IPS-NIHi11 (cell line): Measurements from ENCODE around the gene ANKRD39.
"Not testable (repeated sequence)": the region's sequence is repeated elsewhere in the genome, so short reads cannot be mapped to it uniquely, and the experiment has no call there.

ENCODE experiments used
- DNase-seq: peaks from one replicate; pipeline ENCODE4 v3.0.0; 2012; ENCODE audit warnings: mixed read lengths, low spot score

The ANKRD39 gene

DNA sequence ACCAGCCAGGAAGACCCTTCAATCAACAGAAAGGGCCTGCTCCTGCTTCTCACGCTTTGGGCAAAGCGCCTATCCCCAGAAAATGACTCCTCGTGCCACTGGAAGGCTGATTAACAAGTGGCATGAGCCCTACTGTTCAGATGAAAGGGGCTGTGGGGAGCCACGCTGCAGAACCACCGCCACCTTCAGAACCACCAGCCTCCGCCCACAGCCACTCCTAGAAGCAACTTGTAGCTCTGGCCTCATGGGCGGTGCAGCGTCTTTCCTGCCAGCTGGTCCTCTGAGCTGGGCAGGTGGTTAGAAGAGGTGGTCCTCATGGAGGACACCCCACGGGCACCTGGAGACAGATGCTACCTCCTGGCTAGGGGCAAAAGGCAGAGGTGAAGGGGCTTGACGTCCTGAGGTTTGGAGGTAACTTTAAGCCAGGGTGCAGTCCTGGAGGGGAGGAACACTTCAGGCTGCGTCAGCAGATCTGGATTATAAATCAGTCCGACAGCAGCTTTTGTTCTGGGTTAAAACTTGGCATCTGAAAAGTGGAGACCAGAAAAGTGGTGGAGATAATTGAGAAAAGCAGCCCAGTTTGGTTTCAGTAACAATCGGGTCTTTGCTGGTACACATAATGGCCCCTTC, 12.9 kb upstream of the ANKRD39 start:
- DNase-seq: no peak

DNA sequence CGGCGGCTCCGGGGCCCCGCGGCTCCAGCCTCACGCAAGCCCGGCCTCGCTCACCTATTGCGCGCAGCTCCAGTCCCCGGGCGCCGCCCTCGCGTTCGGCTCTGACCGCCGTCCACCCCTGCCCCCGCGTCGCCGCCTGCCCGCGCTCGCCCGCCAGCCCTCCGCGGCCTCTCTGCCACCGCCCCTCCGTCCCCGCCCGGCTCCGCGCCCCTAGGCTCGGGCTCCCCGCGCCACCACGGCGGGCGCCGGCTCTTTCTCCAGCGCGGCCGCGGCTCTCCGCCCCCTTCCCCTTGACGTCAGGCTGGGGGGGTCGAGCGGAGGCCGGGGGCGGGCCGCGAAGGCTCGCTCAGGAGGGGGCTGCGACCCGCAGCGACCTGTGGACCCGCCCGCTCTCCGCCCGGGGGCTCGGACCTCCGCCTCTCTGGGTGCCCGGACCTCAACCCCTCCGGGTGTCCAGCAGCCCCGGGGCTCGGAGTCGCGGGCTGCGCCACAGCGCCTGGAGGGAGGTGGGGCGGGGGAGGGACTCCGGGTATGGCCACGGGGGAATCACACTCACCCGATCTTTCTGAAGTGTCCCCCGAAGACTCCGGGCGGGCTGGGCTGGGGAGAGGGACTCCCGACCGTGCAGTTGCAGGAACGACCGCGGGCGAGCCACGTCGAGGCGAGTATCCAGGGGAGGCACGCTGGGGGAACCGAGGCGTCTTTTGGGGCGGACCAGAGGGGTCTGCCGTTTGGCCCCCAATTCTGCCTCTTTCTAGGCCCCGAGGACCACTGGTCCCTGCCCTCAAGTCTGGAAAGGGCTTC, 12.2 kb upstream of the ANKRD39 start, which contains the start of gene SEMA4C:
Gene SEMA4C, minus strand, starts transcription at position 259 of the 804 bp plus-strand sequence. CDS start 2,194 bp downstream, outside the sequence.
- DNase-seq: no peak

DNA sequence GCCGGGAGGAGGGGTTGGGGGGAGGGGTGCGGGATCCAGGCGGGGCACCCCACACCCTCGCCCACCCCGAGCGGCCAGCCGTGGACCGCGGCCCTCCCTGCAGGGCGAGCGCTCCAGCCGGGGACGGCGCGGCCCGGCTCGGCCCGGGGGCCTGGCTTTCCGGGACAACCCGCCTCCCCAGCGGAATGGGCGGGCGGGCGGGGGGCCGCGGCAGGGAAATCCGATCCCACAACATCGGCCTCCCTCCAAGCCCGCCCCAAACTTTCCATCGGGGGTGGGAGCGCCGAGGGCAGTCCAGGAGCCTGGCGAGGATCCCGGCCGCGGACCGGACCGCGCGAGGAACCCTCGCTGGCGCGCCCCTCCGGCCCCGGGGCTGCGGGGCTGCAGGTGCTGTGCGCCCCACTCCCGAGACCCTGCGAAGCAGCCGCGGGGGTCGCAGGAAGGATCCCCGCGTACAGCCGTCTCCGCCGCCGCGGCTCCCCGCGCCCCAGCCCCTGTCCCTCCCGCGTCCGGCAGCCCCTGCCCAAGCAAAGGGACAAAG, 11.5 kb upstream of the ANKRD39 start:
- peak; percentile 81 for DNase-seq

DNA sequence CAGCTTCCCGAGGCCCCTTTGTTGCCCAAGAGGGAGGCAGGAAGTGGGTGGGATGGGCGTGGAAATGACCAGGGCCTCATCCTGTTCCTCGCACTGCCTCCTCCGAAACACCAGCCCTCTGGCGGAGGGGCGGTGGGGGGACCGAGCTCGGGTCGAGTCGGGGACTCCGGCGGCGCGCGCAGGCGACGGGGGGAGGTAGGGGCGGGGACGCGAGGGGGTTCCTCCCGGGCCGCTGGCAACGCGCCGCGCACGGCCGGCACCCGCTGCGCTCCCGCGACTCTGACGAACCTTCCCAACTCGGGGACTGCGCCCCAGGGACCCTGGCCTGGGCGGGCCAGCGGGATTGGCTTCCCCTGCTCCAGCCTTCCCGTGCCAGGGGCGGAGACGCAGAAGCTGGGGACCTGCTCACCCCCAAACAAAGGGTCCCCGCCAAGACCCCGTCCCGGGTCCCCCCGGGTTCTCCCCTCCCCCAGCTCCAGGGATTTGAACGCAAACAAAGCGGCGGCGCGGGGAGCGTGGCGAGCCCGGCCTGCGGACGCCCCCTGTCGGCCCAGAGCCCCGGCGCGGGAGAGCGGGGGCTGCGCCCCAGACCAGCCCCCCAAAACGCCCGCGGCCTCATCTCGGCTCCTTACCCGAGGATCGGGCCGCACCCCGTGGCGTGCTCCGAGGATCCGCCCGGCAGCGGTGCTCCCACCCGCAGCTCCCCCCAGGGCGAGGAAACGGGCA, 10.9 kb upstream of the ANKRD39 start:
- DNase-seq: peak; percentile 90

DNA sequence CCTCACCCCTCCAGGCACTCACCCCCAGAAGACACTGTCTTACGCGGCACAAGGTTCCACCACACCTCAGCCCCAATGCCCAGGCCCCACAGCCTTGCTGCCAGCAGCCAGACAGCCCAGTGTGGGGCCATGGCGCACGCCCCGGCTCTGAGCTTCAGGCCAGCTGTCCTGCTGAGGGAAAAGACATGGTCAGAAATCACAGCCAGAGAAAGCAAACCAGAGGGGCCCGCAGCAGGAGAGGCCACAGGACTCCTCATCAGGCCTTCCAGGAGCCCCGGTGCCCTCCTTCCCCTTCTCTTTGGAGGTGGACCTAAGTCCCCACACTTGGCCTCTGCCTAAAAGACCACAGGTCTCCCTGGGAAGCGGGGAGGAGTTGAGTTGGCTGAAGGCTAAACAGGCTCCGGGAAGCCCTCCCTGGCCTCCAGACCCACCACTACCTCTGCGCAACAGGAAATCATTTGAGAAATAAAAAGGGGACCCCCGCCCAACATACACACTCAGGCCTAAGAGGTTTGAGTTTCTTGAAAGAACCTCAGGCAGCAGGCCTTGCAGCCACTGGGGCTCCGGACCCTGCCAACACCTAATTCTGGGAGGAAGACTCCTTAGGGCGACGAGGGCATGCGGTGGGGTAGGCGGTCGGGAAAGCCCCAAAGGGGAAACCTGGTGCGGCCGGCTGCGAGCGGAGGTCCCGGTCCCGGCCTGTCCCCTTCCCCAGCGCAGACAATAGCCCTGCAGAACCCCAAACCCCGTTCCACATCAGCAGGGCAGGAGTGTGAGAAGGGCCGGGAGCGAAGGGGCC, 10.1 kb upstream of the ANKRD39 start:
- DNase-seq: no peak

DNA sequence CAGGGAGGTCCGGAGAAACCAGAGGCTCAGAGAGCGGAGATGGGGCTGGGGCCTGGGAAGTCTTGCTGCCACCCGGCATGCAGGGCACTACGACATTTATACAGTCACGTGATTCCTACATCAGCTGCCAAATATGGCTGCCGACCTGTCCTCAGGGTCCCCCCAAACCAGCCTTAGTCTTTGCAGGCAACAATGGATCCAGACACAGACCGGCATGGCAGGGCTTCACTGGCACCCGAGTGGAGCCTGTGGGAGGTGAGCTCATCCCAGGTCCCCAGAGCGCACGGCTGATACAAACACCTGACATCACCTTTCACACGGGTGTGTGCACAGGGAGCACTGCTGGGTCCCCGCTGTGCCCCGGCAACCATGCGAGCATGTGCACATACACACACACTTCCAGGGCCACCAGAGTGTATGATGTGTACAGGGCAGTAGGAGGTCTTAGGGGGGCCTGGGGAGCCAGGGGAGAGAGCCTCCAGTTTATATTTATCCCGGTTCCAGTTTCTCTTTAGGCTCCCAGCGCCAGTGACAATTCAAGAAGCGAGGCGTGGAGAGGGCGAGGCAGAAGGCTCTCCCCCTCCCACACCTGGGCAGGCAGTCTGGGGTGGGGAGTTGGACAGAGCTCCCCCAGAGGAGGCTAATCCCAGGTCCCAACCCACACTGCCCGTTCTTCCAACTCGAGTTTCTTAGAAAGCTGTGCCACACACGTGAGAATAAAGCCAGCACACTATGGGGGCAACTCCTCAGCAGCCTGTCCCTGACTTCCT, 9.4 kb upstream of the ANKRD39 start:
- DNase-seq: no peak

DNA sequence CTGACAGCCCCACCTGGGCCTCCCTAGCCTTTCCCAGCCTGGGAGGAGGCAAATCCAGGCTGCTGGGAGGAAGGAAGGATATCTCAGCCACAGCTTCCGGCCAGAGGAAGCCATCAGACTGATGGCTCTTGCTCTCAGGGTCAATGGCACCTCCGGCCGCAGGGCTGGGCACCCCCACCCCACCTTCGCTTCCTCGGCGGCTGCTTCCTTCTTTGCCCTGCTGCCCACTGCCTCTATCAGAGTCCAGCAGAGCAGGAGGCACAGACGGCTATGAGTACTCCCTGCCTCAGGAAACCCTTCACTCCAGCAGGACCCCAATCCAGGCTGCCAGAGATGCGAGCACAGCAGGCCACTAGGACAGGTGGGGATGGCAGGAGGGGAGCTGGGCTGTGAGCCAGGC, 8.8 kb upstream of the ANKRD39 start:
- no peak for DNase-seq

DNA sequence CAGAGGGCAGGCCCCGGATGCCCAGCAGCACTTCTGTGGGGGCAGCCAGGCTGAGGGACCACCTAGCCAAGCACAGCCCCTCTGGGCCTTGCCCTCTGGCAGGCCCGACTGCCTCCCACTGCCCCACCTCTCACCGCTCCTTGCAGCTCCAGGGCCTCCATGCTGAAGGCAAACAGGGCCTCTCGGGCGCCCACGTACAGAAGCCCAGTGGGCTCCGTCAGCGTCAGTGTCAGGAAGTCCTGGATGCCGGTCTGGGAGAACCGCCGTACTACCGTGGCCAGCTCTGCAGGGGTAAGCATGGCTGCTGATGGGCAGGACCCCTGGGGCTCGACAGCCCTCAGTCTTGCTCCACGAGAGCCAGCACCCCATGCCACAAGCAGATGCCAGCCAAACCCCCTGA, 8.3 kb upstream of the ANKRD39 start:
- DNase-seq: no peak

DNA sequence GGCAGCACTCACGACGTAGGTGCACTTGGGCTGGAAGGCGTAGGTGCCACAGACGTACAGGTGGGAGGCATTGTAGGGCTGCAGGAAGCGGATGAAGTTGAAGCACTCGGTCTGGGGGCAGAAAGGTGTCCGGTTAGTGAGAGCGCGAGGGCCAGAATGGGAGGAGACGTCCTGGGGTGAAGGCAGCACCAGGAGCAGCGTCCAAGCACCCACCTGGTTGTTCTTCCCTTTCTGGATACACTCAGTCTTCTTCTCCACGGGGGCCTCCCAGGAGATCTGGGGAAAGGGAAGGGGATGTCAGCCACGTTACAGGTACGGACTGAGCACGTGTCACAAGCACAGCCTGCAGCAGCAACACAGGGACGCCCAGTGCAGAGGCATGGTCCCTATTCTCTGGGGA, 7.8 kb upstream of the ANKRD39 start:
- DNase-seq: no peak

DNA sequence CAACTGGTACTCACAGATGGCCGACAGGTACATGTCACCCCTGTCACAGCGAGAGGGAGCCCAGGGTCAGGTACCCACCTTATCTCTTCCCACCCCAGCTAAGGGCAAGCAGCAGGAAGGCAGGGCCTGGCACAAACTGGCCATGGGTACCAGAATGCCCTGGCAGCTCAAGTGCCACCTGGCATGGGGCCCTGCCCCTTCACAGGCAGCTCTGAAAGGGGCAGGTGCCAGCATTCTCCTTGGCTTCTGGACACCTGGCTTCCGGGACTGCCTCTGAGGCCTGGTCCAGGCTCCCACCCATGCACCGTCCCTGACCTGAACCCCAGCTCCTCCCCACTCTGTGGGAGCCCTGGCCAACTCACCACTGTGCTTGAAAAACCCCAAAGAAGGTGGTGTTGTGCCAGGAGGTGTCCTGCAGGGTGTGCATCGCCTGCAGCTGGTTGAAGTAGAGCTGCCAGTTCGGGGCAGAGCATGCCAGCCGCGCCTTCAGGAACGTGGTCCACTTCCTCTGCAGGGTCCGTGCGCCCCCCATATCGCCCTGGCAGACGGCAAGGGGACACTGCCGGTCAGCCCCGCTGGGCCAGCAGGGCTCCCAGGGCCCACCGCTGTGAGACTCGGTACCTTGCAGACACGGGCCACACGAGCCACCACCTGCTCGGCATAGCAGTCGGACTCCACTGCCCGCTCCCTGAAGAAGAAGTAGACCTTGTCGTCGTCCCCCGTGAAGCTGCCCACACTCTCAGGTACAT, 6.7 kb upstream of the ANKRD39 start:
- no peak for DNase-seq

DNA sequence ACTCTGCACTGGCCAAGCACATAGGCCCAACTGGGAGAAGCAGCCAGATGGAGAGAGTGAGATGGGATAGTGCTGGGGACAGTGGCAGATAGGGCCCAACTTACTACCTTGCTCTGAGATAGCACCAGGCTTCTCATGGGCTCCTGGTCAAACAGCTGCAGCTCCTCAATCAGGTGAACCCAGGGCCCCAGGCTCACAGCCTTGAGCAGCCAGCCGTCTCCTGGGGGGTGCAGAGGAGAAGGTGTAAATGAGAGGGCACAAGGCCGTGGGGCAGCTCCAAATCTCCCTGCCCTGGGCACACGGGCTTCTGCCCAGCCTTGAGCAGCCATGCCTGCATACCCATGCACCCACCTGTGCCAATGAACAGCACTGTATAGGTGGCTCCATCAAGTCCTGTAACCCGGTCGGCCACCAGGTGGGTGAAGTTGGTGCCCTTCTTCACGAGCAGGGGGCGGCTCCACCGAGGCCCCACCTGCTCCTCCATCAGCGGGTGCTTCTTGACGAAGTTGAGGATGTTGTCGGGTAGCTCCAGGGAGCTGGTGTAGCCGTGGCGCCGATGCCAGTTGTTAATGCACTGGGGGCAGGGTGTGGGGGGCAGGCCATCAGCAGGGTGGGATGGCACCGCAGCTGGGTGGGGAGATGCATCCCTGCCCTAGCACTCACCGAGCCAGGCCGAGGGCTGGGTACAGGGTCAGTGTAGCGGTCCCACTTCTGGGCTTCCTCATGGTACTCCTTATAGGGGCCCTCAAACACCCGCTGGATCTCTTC, 5.9 kb upstream of the ANKRD39 start:
- no peak for DNase-seq

DNA sequence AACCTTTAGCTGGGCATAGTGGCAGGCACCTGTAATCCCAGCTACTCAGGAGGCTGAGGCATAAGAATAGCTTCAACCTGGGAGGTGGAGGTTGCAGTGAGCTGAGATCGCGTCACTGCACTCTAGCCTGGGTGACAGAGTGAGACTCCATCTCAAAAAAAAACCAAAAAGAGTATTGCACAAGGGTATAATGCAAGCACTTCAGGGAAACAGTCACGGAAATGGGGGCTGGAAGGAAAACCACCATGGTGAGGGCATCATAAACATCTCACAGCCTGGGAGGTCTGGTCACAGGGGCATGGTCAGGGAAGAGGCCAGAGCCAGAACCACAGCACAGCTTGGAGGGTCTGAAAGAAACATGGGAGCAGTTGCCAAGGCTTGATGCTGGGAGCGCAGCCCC, 5.2 kb upstream of the ANKRD39 start:
- not testable (repeated sequence) for DNase-seq

DNA sequence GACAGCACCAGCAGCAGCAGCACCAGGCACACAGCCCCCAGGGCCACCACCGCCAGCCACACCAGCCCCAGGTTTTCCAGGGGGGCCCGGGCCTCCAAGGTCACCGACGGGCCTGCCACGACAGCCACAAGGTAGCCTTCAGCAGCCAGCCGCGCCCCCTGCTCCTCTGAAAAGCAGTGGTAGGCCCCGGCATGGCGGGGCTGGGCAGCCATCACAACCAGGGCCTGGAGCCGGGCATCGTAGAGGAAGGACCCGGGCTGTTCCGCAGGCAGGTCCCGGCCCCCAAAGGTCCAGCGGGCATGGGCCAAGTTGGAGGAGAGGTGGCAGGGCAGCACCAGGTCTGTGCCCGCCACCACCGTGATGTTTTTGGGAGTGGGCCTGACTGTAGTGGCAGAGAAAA, 3.3 kb upstream of the ANKRD39 start:
- DNase-seq: no peak

DNA sequence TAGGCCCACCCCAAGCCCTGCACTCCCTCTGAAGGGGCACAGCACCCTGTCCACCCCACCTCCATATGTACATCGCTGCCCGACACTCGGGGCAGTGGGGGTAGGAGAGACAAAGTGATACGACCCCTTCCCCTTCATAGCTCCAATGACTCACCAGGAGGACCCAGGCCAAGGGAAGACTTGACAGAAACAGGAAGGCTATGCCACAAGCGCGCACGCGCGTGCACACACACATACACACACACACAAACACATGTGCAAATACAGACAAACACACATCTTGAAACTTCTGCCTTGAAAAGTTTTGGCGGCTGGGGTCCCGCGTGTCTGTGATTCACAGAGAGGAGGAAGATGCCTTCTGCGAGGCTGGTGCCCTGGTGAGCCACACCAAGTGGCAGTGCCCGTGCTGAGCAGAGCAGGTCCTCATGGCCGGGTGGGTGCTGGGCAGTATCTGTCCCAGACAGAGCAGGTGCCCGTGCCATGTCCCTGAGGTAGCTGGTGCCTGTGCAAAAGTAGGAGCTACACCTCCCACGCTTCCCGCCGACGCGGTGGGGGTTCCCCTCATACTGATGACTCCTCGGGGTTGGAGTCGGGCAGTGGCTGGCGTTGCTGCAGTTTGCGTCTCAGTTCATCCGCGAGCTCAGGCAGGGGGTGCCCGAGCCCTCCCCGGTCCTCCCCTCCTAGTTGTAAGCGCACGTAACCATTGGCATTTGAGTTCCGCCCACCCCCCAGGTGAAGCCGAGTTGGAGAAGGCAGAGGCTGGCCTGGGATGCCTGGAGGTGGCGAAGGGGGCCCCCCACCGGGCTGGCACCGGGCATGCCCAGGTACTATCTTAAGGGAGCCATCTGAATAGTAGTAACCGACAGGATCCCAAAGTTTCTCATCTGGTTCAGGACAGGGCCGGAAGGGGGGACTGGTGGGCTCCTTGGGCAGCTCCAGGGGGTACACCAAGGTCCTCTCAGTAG, 2.5 kb upstream of the ANKRD39 start:
- DNase-seq: no peak

DNA sequence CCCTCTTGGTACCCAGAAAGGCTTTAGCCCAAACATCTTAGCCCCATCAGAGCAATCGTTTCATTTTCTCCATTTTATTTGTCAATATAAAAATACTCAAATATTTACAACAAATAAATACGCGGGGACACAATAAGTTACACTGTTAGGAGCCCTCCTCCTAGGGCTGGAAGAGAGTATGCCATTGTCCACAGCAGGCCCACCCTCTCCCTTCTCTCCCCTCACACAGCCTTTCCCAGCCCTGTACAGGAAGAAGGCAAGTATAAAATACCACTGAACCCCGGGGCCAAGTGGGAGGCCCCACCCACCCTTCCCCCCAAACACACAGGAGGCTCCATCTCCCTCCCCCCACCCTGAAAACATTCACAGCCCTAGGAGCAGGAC, 1.9 kb upstream of the ANKRD39 start:
- DNase-seq: no peak

DNA sequence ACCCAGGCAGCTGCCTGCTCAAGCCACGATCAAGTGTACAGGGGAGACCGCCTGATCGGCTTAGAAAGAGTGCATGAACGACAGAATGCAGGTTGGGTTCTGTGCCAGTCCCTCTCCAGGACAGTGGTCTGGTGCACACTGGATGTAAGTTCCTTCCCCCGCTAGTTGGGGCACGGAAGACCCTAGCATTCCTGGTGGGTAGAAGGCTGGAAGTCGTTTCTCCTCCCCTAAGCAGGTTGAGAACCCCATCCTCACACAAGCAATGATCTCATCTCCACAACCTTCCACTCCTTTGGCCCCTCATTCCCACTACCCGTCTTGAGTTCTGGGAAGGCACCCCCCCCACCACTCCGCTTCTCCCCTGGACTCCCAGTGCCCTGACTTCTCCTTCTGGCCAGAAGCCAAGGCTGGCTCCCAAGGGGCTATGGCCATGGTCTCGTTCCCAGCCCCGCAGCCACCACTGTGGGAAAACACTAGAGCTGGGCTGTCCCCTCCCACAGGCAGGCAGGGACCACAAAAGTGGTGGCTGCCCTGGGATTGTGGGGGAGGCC, 1.4 kb upstream of the ANKRD39 start:
- DNase-seq: peak; percentile 24

DNA sequence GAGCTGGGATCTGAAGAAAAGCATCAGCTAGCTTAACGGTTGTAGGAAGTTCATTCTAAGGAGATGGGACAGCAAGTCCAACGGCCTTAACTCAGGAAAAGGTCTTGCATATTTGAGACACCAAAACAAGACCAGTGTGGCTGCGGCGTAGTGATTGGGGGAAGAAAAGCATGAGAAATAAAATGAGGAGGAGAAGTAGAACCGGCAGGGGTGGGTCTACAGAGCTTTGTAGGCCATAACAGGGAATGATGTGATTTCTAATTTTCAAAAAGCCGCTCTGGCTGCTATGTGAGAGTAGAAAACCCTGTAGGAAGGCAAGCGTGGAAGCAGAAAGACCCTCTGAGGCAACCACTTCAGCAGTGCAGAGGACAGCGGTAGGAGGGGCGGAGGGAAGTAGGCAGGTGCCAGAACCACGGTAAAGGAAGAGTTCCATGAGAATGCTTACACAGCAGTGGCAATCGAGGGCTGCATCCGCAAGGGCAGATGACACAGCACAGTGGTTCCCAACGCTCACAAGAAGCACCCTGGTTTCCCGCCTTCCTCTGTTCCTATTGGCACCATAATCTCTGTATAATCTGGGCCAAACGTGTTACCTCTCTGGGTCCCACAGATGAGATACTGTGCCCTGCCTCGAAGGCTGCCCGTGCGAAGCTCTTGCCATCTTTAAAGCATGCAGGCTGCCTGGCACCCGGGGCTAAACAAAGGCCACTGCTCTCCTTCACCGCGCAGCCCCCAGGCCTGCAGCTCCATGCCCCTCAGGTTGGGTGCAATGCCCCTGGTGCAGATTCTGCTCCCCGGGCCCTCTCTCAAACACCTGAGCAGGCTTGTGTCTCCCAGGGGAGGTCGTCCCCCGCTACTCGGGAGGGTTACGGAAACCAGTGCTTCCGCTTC, 795 bp downstream of the ANKRD39 start:
- DNase-seq: no peak
